Stimulated activated CD4-positive, alpha-beta T cell treated with anti-CD3 and anti-CD28 coated beads, Interleukin-2, amount 100 ng/mL, for 24 hours (primary cell): Measurements from ENCODE around the gene PSKH1.

Experiments used
- DNase-seq, 2 donors: peaks; one replicate each; pipeline ENCODE4 v3.0.0-alpha.2; 2020

Gene PSKH1

GRCh38 chr16:67868290-67868689 is 24.8 kb upstream of the PSKH1 start:
- DNase-seq, result no peak

DNA sequence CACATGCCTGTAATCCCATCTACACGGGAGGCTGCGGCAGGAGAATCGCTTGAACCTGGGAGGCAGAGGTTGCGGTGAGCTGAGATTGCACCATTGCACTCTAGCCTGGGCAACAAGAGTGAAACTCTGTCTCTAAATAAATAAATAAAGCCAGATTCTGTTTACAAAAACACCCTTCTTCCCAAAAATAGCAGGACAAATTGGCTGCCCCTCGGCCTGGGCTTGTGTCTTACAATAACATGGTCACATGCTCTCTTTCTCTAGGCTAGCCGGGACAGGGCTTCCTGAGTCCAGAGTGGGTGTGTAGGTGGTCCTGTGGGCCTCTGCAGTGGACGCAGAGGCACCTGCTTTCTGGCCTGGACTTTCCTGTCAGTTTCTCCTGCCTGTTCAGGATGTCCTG is 23.4 kb upstream of the PSKH1 start:
- DNase-seq, result no peak

DNA sequence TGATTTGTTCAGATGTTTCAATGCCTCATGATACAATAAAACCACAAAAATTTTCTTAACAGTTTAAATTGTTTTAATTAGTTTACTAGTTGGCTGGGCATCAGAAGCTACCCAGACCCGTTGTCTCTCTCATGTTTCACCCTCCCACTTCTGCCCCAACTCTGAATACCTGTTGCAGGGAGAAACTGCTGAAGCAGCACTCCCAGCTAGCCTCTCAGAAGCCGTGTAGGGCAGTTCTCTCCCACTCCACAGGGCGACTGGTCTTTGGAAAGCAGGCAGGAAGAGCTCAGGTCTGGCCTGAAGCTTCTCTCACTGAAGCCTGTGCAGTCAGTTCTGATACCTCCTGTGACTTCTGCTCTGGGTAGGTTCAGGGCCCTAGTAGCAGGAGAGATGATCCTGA is 21.8 kb upstream of the PSKH1 start:
- DNase-seq, result no peak

DNA sequence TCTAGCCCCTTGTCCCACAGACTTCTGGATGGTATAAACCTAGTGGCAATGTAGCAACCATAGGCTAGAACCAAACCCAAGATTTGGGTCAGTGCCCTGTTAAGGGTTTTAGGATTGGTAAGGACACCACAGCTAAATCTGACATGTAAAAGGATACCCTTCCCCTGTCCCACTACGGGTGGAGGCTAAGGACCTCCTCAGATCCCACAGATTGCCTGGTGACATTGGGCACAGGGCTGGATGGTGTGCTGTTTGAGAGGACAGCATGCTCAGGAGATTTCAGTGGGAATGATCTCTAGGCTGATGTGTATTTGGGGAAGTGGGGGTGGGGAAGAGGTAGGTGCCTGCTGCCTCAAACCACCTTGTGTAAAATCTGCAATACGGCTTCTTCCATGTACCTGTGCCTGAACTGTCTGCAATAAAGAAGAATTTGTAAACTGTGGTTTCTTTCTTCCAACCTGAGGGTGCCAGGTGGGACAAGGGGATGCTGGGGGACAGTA is 20.9 kb upstream of the PSKH1 start:
- DNase-seq, result no peak

- peak; percentile 89 to 91 for DNase-seq
These were observed 20.2 kb upstream of the PSKH1 start, which contains the start of gene EDC4 for GRCh38 chr16:67872631-67873434. TSS of gene EDC4 (plus strand) at chr16:67873052. CDS start at chr16:67873262, 210 bp downstream.

DNA sequence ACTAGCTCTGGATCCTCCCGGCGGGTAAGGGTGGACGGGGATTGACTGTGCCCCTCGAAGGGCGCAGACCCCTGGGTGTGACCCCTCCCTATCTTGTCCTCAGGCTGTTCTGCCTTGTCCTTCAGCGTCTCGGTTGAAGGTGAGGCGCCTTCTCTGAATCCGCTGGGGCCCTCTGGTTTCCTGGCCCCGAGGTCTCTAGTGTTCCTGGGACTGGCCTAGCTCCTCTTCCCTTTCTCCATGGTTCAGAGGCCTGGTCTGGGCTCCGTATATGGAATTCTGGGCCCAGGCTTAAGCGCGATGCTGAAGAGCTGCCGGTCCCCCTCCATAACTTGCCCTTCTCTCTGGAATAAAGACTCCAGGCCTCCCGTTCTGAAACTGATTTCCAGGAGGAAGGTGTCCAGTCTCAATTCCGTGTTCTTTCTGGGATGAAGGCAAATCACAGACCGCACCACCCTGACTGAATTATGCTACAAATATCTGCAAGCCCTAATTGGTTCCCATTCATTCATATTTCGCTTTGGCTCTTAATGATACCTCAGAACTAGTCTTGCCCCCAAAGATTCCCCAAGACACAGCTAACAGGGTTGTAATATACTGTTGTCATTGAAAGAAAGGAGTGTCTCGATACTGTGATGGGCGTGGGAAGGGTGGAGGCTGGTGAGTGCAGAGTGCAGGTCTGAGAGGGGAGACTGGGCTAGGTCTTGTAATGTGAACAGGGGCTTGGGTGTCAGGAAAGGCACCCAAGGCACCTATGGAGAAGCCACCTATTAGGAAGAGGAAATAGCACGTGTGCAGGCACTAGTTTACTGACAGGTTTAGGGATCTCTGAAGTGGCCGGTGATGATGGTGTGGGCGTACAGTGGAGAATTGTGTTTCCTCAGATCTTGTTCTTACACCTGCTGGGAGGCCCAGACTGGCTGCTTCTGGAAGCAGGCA is 19.4 kb upstream of the PSKH1 start:
- peak in 1 of 2 donors; percentile 22 for DNase-seq

- no peak for DNase-seq
These were observed 18.7 kb upstream of the PSKH1 start for GRCh38 chr16:67874372-67874771.

DNA sequence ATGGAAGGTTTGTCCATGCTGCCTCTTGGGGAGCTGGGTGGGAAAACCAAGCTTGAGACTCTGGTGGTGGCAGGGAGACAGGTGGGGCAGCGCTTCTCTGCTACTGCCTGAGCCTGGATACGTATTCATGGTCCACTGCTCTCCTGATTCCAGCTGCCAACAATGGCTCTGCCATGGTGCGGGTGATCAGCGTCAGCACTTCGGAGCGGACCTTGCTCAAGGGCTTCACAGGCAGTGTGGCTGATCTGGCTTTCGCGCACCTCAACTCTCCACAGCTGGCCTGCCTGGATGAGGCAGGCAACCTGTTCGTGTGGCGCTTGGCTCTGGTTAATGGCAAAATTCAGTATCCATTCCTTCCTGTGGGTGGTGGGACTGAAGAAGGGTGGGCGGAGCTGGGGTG is 16.0 kb upstream of the PSKH1 start:
- no peak for DNase-seq

DNA sequence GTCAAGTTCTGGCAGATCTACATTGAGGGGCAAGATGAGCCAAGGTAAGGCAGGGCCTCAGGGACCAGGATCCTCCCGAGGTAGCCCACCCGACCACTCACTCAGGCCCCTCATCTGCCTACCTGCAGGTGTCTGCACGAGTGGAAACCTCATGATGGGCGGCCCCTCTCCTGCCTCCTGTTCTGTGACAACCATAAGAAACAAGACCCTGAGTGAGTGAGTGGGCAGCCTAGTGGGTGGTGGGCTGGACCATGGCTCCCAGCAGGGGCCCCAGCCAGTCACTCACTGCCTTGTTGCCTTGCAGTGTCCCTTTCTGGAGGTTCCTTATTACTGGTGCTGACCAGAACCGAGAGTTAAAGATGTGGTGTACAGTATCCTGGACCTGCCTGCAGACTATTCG is 14.8 kb upstream of the PSKH1 start:
- DNase-seq, result no peak

- no peak for DNase-seq
These were observed 14.2 kb upstream of the PSKH1 start for GRCh38 chr16:67878846-67879245.

DNA sequence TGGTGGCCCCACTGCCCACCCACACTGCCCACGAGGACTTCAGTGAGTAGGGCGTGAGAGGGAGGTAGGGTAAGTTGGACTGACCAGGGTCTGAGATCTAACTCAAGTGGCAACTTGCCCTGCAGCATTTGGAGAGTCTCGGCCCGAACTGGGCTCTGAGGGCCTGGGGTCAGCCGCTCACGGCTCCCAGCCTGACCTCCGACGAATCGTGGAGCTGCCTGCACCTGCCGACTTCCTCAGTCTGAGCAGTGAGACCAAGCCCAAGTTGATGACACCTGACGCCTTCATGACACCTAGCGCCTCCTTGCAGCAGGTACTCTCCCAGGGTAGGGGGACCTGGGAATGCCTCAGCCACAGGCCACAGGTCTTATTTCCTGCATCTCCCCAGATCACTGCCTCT is 13.6 kb upstream of the PSKH1 start:
- DNase-seq, result no peak

- DNase-seq, result no peak
These were observed 13.1 kb upstream of the PSKH1 start for GRCh38 chr16:67879936-67880335.

DNA sequence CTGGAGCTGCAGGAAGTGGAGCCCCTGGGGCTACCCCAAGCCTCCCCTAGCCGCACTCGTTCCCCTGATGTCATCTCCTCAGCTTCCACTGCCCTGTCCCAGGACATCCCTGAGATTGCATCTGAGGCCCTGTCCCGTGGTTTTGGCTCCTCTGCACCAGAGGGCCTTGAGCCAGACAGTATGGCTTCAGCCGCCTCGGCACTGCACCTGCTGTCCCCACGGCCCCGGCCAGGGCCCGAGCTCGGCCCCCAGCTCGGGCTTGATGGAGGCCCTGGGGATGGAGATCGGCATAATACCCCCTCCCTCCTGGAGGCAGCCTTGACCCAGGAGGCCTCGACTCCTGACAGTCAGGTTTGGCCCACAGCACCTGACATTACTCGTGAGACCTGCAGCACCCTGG is 12.5 kb upstream of the PSKH1 start:
- DNase-seq, result no peak

- DNase-seq, result no peak
These were observed 11.4 kb upstream of the PSKH1 start for GRCh38 chr16:67881621-67882161.

GRCh38 chr16:67882374-67883145 is 10.5 kb upstream of the PSKH1 start:
- no peak for DNase-seq

- DNase-seq, result no peak
These were observed 9.7 kb upstream of the PSKH1 start for GRCh38 chr16:67883146-67883871.

DNA sequence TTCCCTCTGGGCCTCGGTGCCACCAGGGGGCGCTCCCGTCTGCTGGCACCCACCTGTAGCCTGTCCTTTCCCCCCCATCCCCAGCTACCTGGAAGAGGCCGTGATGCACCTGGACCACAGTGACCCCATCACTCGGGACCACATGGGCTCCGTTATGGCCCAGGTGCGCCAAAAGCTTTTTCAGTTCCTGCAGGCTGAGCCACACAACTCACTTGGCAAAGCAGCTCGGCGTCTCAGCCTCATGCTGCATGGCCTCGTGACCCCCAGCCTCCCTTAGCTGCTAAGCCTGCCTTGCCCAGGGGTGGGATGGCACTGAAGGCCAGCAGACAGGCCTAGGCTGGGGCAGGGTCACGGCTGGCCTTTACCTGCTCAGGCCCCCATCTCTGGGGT is 9.2 kb upstream of the PSKH1 start:
- DNase-seq, result peak; percentile 78 to 80

GRCh38 chr16:67884684-67885083 is 8.4 kb upstream of the PSKH1 start, which contains the start of gene NRN1L:
TSS of gene NRN1L (plus strand) at chr16:67884885. CDS start at chr16:67884904, 19 bp downstream.
- no peak for DNase-seq

GRCh38 chr16:67885545-67885944 is 7.5 kb upstream of the PSKH1 start:
- DNase-seq, result no peak

DNA sequence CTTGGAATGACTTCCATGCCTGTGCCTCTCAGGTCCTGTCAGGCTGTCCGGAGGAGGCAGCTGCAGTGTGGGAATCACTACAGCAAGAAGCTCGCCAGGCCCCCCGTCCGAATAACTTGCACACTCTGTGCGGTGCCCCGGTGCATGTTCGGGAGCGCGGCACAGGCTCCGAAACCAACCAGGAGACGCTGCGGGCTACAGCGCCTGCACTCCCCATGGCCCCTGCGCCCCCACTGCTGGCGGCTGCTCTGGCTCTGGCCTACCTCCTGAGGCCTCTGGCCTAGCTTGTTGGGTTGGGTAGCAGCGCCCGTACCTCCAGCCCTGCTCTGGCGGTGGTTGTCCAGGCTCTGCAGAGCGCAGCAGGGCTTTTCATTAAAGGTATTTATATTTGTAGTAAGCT is 7.1 kb upstream of the PSKH1 start:
- DNase-seq, result no peak

- DNase-seq, result no peak
These were observed 6.7 kb upstream of the PSKH1 start for GRCh38 chr16:67886387-67886786.

GRCh38 chr16:67888331-67888730 is 4.7 kb upstream of the PSKH1 start:
- no peak for DNase-seq
